DMS53 (cell line): ENCODE results near the gene MYO1H.
"Not testable (repeated sequence)": the region's sequence is repeated elsewhere in the genome, so short reads cannot be mapped to it uniquely, and the experiment has no call there.

Experiments
- DNase-seq: peaks from one replicate; lab custom pipeline; 2025; lab: John Stamatoyannopoulos, UW

MYO1H gene

GRCh38 chr12:109346920-109347319 is 780 bp upstream of the MYO1H start:
- peak; percentile 45 for DNase-seq

GRCh38 chr12:109352184-109352583 is 4.5 kb downstream of the MYO1H start:
- no peak for DNase-seq

GRCh38 chr12:109356577-109356976 is 8.9 kb downstream of the MYO1H start:
- no peak for DNase-seq

GRCh38 chr12:109357032-109357431 is 9.3 kb downstream of the MYO1H start:
- DNase-seq = no peak

GRCh38 chr12:109358154-109358869 is 10.6 kb downstream of the MYO1H start:
- no peak for DNase-seq

- no peak for DNase-seq
Measured at GRCh38 chr12:109359131-109359690, 11.5 kb downstream of the MYO1H start.

GRCh38 chr12:109369831-109370230 is 22.1 kb downstream of the MYO1H start:
- DNase-seq = no peak

- DNase-seq = peak; percentile 25
Measured at GRCh38 chr12:109377139-109377685, 29.5 kb downstream of the MYO1H start.

GRCh38 chr12:109378569-109378968 is 30.9 kb downstream of the MYO1H start:
- no peak for DNase-seq

GRCh38 chr12:109382031-109382430 is 34.3 kb downstream of the MYO1H start:
- no peak for DNase-seq

- no peak for DNase-seq
Measured at GRCh38 chr12:109383240-109383639, 35.5 kb downstream of the MYO1H start.

GRCh38 chr12:109385339-109386058 is 37.8 kb downstream of the MYO1H start:
- DNase-seq = peak; percentile 83

GRCh38 chr12:109386059-109386433 is 38.3 kb downstream of the MYO1H start:
- DNase-seq = peak; percentile 58

- peak; percentile 93 for DNase-seq
Measured at GRCh38 chr12:109387425-109388166, 39.9 kb downstream of the MYO1H start.

GRCh38 chr12:109388167-109388563 is 40.5 kb downstream of the MYO1H start:
- no peak for DNase-seq

- DNase-seq = peak; percentile 29
Measured at GRCh38 chr12:109389146-109389545, 41.4 kb downstream of the MYO1H start.

GRCh38 chr12:109393437-109394345 is 46.0 kb downstream of the MYO1H start:
- DNase-seq = peak; percentile 85

- no peak for DNase-seq
Measured at GRCh38 chr12:109394891-109395290, 47.2 kb downstream of the MYO1H start.

GRCh38 chr12:109404841-109405240 is 57.1 kb downstream of the MYO1H start:
- not testable (repeated sequence) for DNase-seq

GRCh38 chr12:109406147-109406546 is 58.4 kb downstream of the MYO1H start:
- DNase-seq = not testable (repeated sequence)

GRCh38 chr12:109418848-109419480 is 71.3 kb downstream of the MYO1H start:
- no peak for DNase-seq
